IPS-11a (cell line): ENCODE data around the gene PCDH7.

Experiments used
- H3K4me3 ChIP-seq: one replicate; pipeline ENCODE4 v1.5.1; 2013; ENCODE audit warnings: low read depth, low read length, control low read depth

The PCDH7 gene

GRCh38 chr4:30720021-30720660 lies at the start of gene PCDH7:
PCDH7 (plus strand) TSS chr4:30720369; CDS start chr4:30721423, 1,054 bp downstream.
- H3K4me3 ChIP-seq: peak within 1 kb of the TSS; percentile 80

- no peak overlapping the region for H3K4me3 ChIP-seq
These were observed 48.2 kb upstream of the PCDH7 start for GRCh38 chr4:30671926-30672448.

GRCh38 chr4:30696191-30696590 lies 24.0 kb upstream of the PCDH7 start:
- no peak overlapping the region for H3K4me3 ChIP-seq

- no peak overlapping the region for H3K4me3 ChIP-seq
These were observed 5.6 kb upstream of the PCDH7 start for GRCh38 chr4:30714408-30715031.

- no peak overlapping the region for H3K4me3 ChIP-seq
These were observed 4.0 kb upstream of the PCDH7 start for GRCh38 chr4:30716158-30716557.

GRCh38 chr4:30716681-30717207 lies 3.4 kb upstream of the PCDH7 start:
- H3K4me3 ChIP-seq: peak overlapping the region; percentile 79

- peak overlapping the region; percentile 79 for H3K4me3 ChIP-seq
These were observed 2.8 kb upstream of the PCDH7 start for GRCh38 chr4:30717208-30718020.

GRCh38 chr4:30718021-30718542 lies 2.1 kb upstream of the PCDH7 start:
- peak overlapping the region; percentile 80 for H3K4me3 ChIP-seq

- H3K4me3 ChIP-seq: peak overlapping the region; percentile 80
These were observed 1.3 kb upstream of the PCDH7 start for GRCh38 chr4:30718641-30719453.

- peak overlapping the region; percentile 80 for H3K4me3 ChIP-seq
These were observed 632 bp upstream of the PCDH7 start for GRCh38 chr4:30719454-30720020.

GRCh38 chr4:30720661-30721184 lies 554 bp downstream of the PCDH7 start:
- peak overlapping the region; percentile 80 for H3K4me3 ChIP-seq

GRCh38 chr4:30721185-30722091 lies 1.3 kb downstream of the PCDH7 start:
- peak overlapping the region; percentile 80 for H3K4me3 ChIP-seq

GRCh38 chr4:30722092-30722358 lies 1.9 kb downstream of the PCDH7 start:
- H3K4me3 ChIP-seq: peak overlapping the region; percentile 45

GRCh38 chr4:30722359-30723200 lies 2.4 kb downstream of the PCDH7 start:
- H3K4me3 ChIP-seq: peak overlapping the region; percentile 45

GRCh38 chr4:30723201-30723955 lies 3.2 kb downstream of the PCDH7 start:
- peak overlapping the region; percentile 45 for H3K4me3 ChIP-seq

- no peak overlapping the region for H3K4me3 ChIP-seq
These were observed 4.1 kb downstream of the PCDH7 start for GRCh38 chr4:30724247-30724646.

- no peak overlapping the region for H3K4me3 ChIP-seq
These were observed 5.4 kb downstream of the PCDH7 start for GRCh38 chr4:30725562-30725961.
